ENCODE data around the gene CEP95. TPM values are rescaled to one million over a fixed set of nuclear protein-coding genes. Genes with fewer than 3 reads are reported as not detected.
"Not testable (repeated sequence)": the region's sequence is repeated elsewhere in the genome, so short reads cannot be mapped to it uniquely, and the experiment has no call there.

The CEP95 gene
- total and polyA plus RNA-seq, 2 donors (not counting 1 experiment from before 2014, with no cell fraction given), result 16.6 to 24.8 TPM

GRCh38 chr17:64461788-64462187 is 45.0 kb upstream of the CEP95 start:
- H2AFZ ChIP-seq (ENCODE audit: low read length), result no peak overlapping the region
- peaks cover 10% of the 10 kb centered on the region for H3K4me1 ChIP-seq (ENCODE audit: control insufficient read depth, extremely low read depth, insufficient read depth, low read length)
- H3K9me3 ChIP-seq (ENCODE audit: control insufficient read depth, insufficient read depth, low read depth, low read length), result no peaks in the 10 kb centered on the region
- TF ChIP-seq EZH2 (IDR thresholded peaks at IDR 0.05; ENCODE audit: low read length, missing control alignments) (no peak), CTCF (conservative IDR thresholded peaks at IDR 0.05 in 1 of 2, IDR thresholded peaks at IDR 0.05 in 1 of 2; ENCODE audit: low read depth in 1 of 2, low read length in 2 of 2) (no peak)
- no peaks in the 10 kb centered on the region for H3K27me3 ChIP-seq (ENCODE audit: control insufficient read depth, insufficient read depth, low read length)
- H3K9ac ChIP-seq (ENCODE audit: insufficient read depth, low read length), result no peak overlapping the region
- H3K27ac ChIP-seq (ENCODE audit: insufficient read depth, low read length), result no peak overlapping the region
- H3K36me3 ChIP-seq (ENCODE audit: control insufficient read depth, insufficient read depth, low read length), result no peaks in the 10 kb centered on the region
- no peaks in the 10 kb centered on the region for H4K20me1 ChIP-seq (ENCODE audit: control insufficient read depth, extremely low read depth, insufficient read depth, low read length)
- no peak overlapping the region for H3K4me3 ChIP-seq (replicated peaks in 1 of 4; ENCODE audit: control extremely low read depth in 1 of 4, insufficient read depth in 1 of 4, low read depth in 3 of 4, low read length in 4 of 4)
- H3K4me2 ChIP-seq (ENCODE audit: extremely low read depth, insufficient read depth, low read length), result no peak overlapping the region
- no peaks in the 10 kb centered on the region for H3K79me2 ChIP-seq (ENCODE audit: control insufficient read depth, insufficient read depth, low read length)
- DNase-seq (ENCODE audit: low read depth in 2 of 2), result no peak

- Histone ChIP-seq H3K9ac (ENCODE audit: insufficient read depth, low read length) (no peak overlapping the region), H3K36me3 (ENCODE audit: control insufficient read depth, insufficient read depth, low read length) (no peaks in the 10 kb centered on the region), H3K79me2 (ENCODE audit: control insufficient read depth, insufficient read depth, low read length) (no peaks in the 10 kb centered on the region), H2AFZ (ENCODE audit: low read length) (no peak overlapping the region), H4K20me1 (ENCODE audit: control insufficient read depth, extremely low read depth, insufficient read depth, low read length) (no peaks in the 10 kb centered on the region), H3K4me2 (ENCODE audit: extremely low read depth, insufficient read depth, low read length) (no peak overlapping the region), H3K9me3 (ENCODE audit: control insufficient read depth, insufficient read depth, low read depth, low read length) (no peaks in the 10 kb centered on the region), H3K27ac (ENCODE audit: insufficient read depth, low read length) (no peak overlapping the region), H3K4me3 (replicated peaks in 1 of 4; ENCODE audit: control extremely low read depth in 1 of 4, insufficient read depth in 1 of 4, low read depth in 3 of 4, low read length in 4 of 4) (no peak overlapping the region), H3K4me1 (ENCODE audit: control insufficient read depth, extremely low read depth, insufficient read depth, low read length) (no peaks in the 10 kb centered on the region), H3K27me3 (ENCODE audit: control insufficient read depth, insufficient read depth, low read length) (no peaks in the 10 kb centered on the region)
- DNase-seq (ENCODE audit: low read depth in 2 of 2), result no peak
- TF ChIP-seq EZH2 (IDR thresholded peaks at IDR 0.05; ENCODE audit: low read length, missing control alignments) (no peak), CTCF (conservative IDR thresholded peaks at IDR 0.05 in 1 of 2, IDR thresholded peaks at IDR 0.05 in 1 of 2; ENCODE audit: low read depth in 1 of 2, low read length in 2 of 2) (no peak)
These were observed 40.6 kb upstream of the CEP95 start for GRCh38 chr17:64466019-64466735.

GRCh38 chr17:64466834-64467233 is 39.9 kb upstream of the CEP95 start:
- not testable (repeated sequence) for H3K9me3 ChIP-seq (ENCODE audit: control insufficient read depth, insufficient read depth, low read depth, low read length); H2AFZ ChIP-seq (ENCODE audit: low read length); H4K20me1 ChIP-seq (ENCODE audit: control insufficient read depth, extremely low read depth, insufficient read depth, low read length); H3K79me2 ChIP-seq (ENCODE audit: control insufficient read depth, insufficient read depth, low read length); H3K27me3 ChIP-seq (ENCODE audit: control insufficient read depth, insufficient read depth, low read length); H3K4me3 ChIP-seq (replicated peaks in 1 of 4; ENCODE audit: control extremely low read depth in 1 of 4, insufficient read depth in 1 of 4, low read depth in 3 of 4, low read length in 4 of 4); H3K4me2 ChIP-seq (ENCODE audit: extremely low read depth, insufficient read depth, low read length); H3K9ac ChIP-seq (ENCODE audit: insufficient read depth, low read length); DNase-seq (ENCODE audit: low read depth in 2 of 2); H3K27ac ChIP-seq (ENCODE audit: insufficient read depth, low read length); H3K36me3 ChIP-seq (ENCODE audit: control insufficient read depth, insufficient read depth, low read length); H3K4me1 ChIP-seq (ENCODE audit: control insufficient read depth, extremely low read depth, insufficient read depth, low read length)
